HG03342 (cell line): ENCODE results near the gene UHMK1.
"Not testable (repeated sequence)": the region's sequence is repeated elsewhere in the genome, so short reads cannot be mapped to it uniquely, and the experiment has no call there.

Experiments used
- ATAC-seq: cut with Tn5 transposase; IDR thresholded peaks from one replicate; pipeline ENCODE4 v1.9.1; 2021; ENCODE audit warnings: mild to moderate bottlenecking, moderate library complexity; ENCODE audit not compliant: unreplicated experiment

The UHMK1 gene

GRCh38 chr1:162497723-162498495, at the start of gene UHMK1:
TSS of gene UHMK1 (plus strand) at chr1:162497818. CDS start at chr1:162498001, 183 bp downstream.
- peak; percentile 93 for ATAC-seq

DNA sequence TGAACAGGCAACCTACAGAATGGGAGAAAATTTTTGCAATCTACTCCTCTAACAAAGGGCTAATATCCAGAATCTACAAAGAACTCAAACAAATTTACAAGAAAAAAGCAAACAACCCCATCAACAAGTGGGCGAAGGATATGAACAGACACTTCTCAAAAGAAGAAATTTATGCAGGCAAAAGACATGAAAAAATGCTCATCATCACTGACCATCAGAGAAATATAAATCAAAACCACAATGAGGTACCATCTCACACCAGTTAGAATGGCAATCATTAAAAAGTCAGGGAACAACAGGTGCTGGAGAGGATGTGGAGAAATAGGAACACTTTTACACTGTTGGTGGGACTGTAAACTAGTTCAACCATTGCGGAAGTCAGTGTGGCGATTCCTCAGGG, 43.3 kb upstream of the UHMK1 start:
- not testable (repeated sequence) for ATAC-seq

DNA sequence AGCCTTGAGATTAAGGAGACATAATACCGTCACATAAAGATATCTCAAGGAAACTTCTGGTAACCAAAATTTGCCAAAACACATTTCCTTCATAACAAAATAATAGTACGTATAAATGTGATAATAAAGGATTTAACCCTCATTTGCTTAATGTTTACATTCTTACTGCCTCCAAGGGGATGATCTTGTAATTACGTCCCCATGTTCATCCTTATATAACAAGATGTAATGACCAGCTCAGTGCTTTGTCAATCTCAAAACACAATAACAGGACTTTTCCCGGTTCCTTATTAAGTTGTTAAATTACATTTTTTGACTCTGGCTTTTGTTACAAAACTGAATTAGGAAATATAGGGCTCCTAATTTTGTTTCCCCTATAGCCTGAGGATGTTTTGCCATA, 41.3 kb upstream of the UHMK1 start:
- no peak for ATAC-seq

- no peak for ATAC-seq
These were observed 39.4 kb upstream of the UHMK1 start for GRCh38 chr1:162458236-162458635.

DNA sequence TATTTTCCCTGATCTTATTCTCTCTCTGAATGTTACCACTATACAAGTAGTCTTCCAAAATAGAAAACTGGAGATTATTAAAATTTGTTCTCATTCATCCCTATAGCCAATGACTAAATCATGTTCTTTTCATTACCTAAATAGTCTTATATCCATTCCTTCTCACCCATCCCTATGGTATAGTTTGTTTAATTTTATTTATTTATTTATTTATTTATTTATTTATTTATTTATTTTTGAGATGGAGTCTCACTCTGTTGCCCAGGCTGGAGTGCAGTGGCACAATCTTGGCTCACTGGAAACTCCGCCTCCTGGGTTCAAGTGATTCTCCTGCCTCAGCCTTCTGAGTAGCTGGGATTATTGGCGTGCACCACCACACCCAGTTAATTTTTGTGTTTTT, 35.2 kb upstream of the UHMK1 start:
- not testable (repeated sequence) for ATAC-seq

DNA sequence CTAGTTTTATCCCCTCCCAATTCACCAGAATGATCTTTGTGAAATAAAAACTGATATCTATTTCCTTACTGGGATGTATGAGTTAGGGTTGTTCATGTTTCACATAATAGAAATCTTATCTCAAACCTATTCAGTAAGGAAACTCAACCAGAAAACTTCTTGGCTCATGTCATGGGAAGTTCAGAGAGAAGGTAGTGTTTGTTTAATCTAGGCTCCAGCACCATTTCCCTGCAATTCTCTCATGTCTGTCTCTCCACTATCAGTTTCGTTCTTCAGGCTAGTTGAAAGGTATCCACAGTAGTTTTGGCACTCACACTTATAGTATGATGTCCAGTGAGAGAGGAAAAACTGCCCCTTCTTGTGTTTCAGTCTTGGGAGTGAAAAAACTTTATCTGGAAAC, 34.6 kb upstream of the UHMK1 start:
- ATAC-seq = no peak

- no peak for ATAC-seq
These were observed 30.8 kb upstream of the UHMK1 start for GRCh38 chr1:162466797-162467196.

- ATAC-seq = no peak
These were observed 27.4 kb upstream of the UHMK1 start for GRCh38 chr1:162470216-162470615.

GRCh38 chr1:162471290-162471853, 26.2 kb upstream of the UHMK1 start:
- ATAC-seq = no peak

DNA sequence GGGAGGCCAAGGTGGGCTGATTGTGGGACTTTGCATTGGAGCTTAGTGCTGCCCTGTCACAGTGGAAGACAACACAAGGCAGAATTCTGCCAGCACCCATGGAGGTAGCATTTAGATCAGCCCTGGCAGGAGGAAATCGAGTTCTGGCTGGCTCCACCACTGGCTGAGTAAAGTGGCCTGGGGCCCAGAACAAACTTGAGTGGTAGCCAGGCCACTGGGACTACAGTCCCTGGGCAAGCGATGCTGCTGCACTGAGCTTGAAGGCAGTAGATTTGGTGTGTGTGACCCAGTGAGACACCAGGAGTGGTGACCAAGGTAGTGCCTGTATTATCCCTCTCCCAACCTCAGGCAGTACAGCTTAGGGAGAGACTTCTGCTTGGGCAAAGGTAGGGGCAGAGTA, 22.5 kb upstream of the UHMK1 start:
- no peak for ATAC-seq

DNA sequence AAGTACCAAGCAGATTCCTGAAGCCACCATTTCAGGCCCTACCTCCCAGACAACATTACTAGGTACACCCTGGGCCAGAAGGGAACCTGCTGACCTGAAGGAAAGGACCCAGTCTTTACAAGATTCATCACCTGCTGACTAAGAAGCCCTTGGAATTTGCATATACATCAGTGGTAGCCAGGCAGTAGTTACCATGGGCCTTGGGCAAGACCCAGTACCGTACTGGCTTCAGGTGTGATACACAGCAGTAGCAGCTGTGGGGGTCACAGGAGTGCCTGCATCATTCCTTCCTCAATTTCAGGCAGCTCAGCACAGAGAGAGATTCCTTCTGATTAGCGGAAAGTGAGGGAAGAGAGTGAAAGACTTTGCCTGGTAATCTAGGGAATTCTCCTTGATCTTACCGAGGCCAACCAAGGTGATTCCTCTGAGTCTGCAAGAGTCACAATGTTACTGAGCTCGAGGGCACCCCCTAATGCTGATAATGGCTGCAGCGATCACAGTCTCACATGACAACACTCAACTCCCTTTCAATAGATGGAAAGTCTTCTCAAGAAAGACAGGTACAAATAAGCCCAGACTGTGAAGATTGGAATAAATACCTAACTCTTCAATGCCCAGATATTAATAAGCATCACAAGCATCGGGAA, 22.0 kb upstream of the UHMK1 start:
- ATAC-seq = no peak

DNA sequence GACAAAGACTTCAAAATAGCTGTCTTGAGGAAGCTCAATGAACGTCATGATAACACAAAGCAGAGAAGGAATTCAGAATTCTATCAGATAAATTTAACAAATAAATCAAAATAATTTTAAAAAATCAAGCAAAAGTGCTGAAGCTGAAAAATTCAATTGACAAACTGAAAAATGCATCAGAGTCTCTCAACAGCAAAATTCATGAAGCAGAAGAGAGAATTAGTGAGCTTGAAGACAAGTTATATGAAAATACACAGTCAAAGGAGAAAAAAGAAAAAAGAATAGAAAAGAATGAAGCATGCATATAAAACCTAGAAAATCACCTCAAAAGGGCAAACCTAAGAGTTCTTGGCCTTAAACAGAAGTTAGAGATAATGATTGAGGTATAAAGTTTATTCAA, 21.0 kb upstream of the UHMK1 start:
- no peak for ATAC-seq

- ATAC-seq = no peak
These were observed 12.4 kb upstream of the UHMK1 start for GRCh38 chr1:162485236-162485635.

DNA sequence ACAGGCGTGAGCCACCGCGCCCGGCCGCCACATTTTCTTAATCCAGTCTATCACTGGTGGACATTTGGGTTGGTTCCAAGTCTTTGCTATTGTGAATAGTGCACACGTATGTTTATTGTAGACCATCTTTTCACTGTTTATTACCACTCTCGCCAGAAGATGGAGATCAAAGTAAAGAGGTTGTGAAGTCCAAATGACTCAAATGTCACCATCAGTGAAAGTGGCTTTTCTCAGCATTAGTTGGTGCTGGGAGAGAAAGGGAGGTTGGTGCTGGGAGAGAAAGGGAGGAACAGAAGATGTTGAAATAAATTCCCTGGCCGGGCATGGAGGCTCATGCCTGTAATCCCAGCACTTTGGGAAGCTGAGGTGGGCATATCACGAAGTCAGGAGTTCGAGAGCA, 10.4 kb upstream of the UHMK1 start:
- ATAC-seq = no peak

- no peak for ATAC-seq
These were observed 9.4 kb upstream of the UHMK1 start for GRCh38 chr1:162488219-162488618.

DNA sequence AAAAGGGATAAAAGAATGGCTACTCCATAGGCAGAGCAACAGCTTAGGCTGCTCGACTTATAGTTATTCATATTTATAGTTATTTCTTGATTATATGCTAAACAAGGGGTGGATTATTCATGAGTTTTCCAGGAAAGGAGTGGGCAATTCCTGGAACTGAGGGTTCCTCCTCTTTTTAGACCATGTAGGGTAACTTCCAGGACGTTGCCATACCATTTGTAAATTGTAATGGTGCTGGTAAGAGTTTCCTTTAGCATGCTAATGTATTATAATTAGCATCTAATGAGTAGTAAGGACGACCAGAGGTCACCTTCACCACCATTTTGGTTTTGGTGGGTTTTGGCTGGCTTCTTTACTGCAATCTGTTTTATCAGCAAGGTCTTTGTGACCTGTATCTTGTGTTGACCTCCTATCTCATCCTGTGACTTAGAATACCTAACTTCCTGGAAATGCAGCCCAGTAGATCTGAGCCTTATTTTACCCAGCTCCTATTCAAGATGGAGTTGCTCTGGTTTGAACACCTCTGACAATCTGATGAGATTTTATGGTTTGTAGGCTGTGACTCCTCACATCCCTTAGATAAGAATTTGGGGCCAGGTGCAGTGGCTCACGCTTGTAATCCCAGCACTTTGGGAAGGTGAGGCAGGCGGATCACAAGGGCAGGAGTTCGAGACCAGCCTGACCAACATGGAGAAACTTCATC, 1.9 kb upstream of the UHMK1 start:
- ATAC-seq = not testable (repeated sequence)

DNA sequence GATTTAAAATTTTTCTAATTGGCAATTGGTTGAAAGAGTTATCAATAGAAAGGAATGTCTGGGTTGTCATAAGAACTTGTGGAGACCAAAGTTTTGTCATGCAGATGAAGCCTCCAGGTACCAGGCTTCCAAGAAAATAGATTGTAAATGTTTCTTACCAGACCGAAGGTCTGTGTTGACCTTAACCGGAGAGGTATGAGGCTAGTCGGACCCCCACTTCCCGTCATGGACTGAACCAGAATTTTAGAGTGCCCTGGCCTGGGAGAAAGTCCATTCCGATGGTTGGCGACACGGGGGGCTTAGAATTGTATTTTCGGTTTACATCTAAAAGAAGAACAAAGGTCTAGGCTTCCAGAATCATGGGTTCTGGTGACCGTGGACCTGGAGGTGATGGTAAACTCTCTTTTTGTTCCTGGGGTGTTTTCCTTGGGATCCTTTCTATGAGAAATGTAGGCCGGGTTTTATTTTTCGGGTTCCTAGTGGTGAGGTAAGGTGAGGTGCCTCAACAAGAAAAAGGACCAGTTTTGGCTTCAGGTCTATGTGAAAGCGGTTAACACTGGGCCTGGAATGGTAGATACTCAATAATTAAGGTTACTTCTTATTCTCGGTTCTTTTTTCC, 405 bp upstream of the UHMK1 start:
- no peak for ATAC-seq

DNA sequence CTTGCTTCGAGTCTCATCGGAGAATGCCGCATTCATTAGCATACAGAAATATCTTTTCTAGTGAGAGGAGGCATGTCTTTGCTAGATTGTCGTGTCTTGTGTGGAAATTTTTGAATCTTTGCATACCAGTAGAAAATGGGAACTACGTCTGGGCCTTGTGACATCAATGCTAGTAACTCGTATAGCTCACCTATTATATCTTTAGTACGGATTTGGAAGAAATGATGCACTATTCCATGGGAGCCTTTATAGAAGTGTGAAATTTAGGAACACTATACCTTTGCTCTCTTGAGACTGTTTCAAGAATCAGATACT, 835 bp downstream of the UHMK1 start:
- peak; percentile 20 for ATAC-seq

GRCh38 chr1:162500805-162501204, 3.2 kb downstream of the UHMK1 start:
- no peak for ATAC-seq

GRCh38 chr1:162502077-162502476, 4.5 kb downstream of the UHMK1 start:
- no peak for ATAC-seq

- ATAC-seq = no peak
These were observed 5.3 kb downstream of the UHMK1 start for GRCh38 chr1:162502928-162503327.
